BLaER1 treated with 17β-estradiol and CSF1 and Interleukin-3, amounts not matched to agents 10 nM and 100 nM (cell line): ENCODE results near the gene LRRC15.
A peak's percentile ranks its signal among the peaks of the same experiment; 100 is the strongest.

Experiments
- H3K27ac ChIP-seq, 11 experiments: shearing (Covaris generic); formaldehyde crosslinking; 2 replicates each; pipeline ENCODE4 v1.8.1; 2022
- H3K27me3 ChIP-seq, 11 experiments: shearing (Covaris generic); formaldehyde crosslinking; 2 replicates each; pipeline ENCODE4 v1.8.1; 2022
- H3K36me3 ChIP-seq, 11 experiments: shearing (Covaris generic); formaldehyde crosslinking; 2 replicates each; pipeline ENCODE4 v1.8.1; 2022
- H3K4me1 ChIP-seq, 10 experiments: shearing (Covaris generic); formaldehyde crosslinking; 2 replicates each; pipeline ENCODE4 v1.8.1; 2022
- H3K4me2 ChIP-seq, 11 experiments: shearing (Covaris generic); formaldehyde crosslinking; 2 replicates each; pipeline ENCODE4 v1.8.1; 2022
- H3K4me3 ChIP-seq, 10 experiments: shearing (Covaris generic); formaldehyde crosslinking; 2 replicates each; pipeline ENCODE4 v1.8.1; 2022
- H3K9ac ChIP-seq, 11 experiments: shearing (Covaris generic); formaldehyde crosslinking; 2 replicates each; pipeline ENCODE4 v1.8.1; 2022
- H3K9me3 ChIP-seq, 11 experiments: shearing (Covaris generic); formaldehyde crosslinking; replicated peaks in 1 of 11; 2 replicates each; pipeline ENCODE4 v1.8.1; 2022
- H4K20me1 ChIP-seq, 11 experiments: shearing (Covaris generic); formaldehyde crosslinking; 2 replicates each; pipeline ENCODE4 v1.8.1; 2022
- Cebpa-rat ChIP-seq, 11 experiments: shearing (Covaris generic); IDR thresholded peaks; 2 replicates each; pipeline ENCODE4 v1.8.1; 2022

Gene LRRC15

GRCh38 chr3:194326192-194326967, 43.2 kb downstream of the LRRC15 start:
- no peak overlapping the region for H3K9ac ChIP-seq
- H3K27ac ChIP-seq = no peak overlapping the region
- peaks cover 0 to 21% (median 7%) of the 10 kb centered on the region in 11 experiments; a peak in 9 of 22 replicates for H3K9me3 ChIP-seq
- no peak overlapping the region for H3K4me2 ChIP-seq
- H3K4me3 ChIP-seq = no peak overlapping the region
- no peak for TF ChIP-seq Cebpa-rat (IDR thresholded peaks at IDR 0.05)
- no peaks in the 10 kb centered on the region for H4K20me1 ChIP-seq
- peaks cover 0 to 8% (median 0%) of the 10 kb centered on the region in 11 experiments; a peak in 4 of 22 replicates for H3K27me3 ChIP-seq
- peaks cover 8 to 29% (median 16%) of the 10 kb centered on the region in 10 experiments; a peak in 19 of 20 replicates for H3K4me1 ChIP-seq
- no peaks in the 10 kb centered on the region for H3K36me3 ChIP-seq

DNA sequence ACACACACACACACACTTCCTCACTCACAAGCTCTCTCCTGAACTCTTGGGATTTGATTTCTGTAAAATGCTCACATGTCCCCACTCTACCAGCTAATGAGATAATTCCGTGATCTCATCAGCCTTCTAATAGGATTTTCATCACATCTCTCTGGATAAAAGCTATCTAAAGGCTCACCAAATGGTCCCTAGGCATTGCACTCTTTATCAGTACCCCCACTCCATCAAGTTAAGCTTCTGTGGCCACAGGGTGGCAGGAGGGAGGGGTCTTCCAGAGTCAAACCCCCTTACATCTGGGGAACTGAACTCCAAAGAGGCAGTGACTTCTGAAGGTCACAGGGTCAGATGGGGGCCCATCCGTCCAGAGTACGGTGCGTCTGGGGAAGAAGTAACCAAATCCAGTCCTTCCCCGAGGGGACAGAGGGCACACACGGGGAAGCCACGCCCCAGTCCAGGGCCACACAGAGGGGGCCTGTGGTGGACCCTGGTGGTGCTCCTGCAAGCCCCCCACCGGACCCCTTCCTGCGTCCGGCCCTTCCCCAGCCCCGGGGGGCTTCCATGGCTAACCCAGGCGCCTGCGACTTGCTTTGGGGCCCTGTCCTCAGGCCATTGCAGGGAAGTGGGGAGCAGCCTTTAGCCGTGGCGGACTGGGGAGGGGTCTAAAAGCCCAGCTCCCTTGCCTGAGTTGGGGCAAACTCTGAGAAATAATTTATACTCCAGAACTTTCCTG, 44.0 kb downstream of the LRRC15 start:
- Histone ChIP-seq H3K27ac (no peak overlapping the region), H3K4me1 (peaks cover 4 to 24% (median 12%) of the 10 kb centered on the region in 10 experiments; a peak in 18 of 20 replicates), H3K9me3 (peaks cover 0 to 21% (median 7%) of the 10 kb centered on the region in 11 experiments; a peak in 9 of 22 replicates), H3K9ac (no peak overlapping the region), H3K36me3 (no peaks in the 10 kb centered on the region), H3K27me3 (peaks cover 0 to 7% (median 0%) of the 10 kb centered on the region in 11 experiments; a peak in 2 of 22 replicates), H3K4me2 (no peak overlapping the region), H4K20me1 (no peaks in the 10 kb centered on the region), H3K4me3 (no peak overlapping the region)
- no peak for TF ChIP-seq Cebpa-rat (IDR thresholded peaks at IDR 0.05)

DNA sequence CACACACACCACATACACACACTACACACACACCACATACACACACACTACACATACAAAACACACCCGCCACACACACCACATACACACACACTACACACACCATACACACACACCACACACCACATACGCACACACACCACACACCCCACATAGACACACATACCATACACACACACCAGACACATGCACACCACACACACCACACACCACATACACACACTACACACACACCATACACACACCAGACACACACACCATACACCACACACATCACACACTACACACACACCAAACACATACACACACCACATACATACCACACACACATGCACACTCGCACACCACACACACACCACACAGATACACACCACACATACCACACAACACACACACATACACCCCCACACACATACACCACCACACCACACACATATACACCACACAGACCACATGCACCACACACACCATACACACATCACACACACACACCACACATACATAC, 44.7 kb downstream of the LRRC15 start:
- H3K9me3 ChIP-seq = peaks cover 2 to 25% (median 12%) of the 10 kb centered on the region in 11 experiments; a peak in 19 of 22 replicates

GRCh38 chr3:194323785-194324735, 45.5 kb downstream of the LRRC15 start:
- no peak overlapping the region for H3K4me3 ChIP-seq
- TF ChIP-seq Cebpa-rat (IDR thresholded peaks at IDR 0.05) = no peak
- peak overlapping the region in 9 of 11 experiments; percentile 3 to 48 (median 27); a peak in 13 of 22 replicates for H3K4me2 ChIP-seq
- no peaks in the 10 kb centered on the region for H3K36me3 ChIP-seq
- H3K27ac ChIP-seq = no peak overlapping the region
- no peaks in the 10 kb centered on the region for H4K20me1 ChIP-seq
- H3K27me3 ChIP-seq = peaks cover 0 to 7% (median 0%) of the 10 kb centered on the region in 11 experiments; a peak in 2 of 22 replicates
- no peak overlapping the region for H3K9ac ChIP-seq
- H3K4me1 ChIP-seq = peaks cover 0 to 17% (median 7%) of the 10 kb centered on the region in 10 experiments; a peak in 8 of 20 replicates
- H3K9me3 ChIP-seq = peaks cover 11 to 33% (median 21%) of the 10 kb centered on the region in 11 experiments

More for the DNA sequence above, 44.7 kb downstream of the LRRC15 start:
- no peak for TF ChIP-seq Cebpa-rat (IDR thresholded peaks at IDR 0.05)
- Histone ChIP-seq H3K4me2 (peak overlapping the region in 2 of 11 experiments; percentile 18 to 27; a peak in 2 of 22 replicates), H3K27me3 (peaks cover 0 to 7% (median 0%) of the 10 kb centered on the region in 11 experiments; a peak in 2 of 22 replicates), H3K27ac (no peak overlapping the region), H4K20me1 (no peaks in the 10 kb centered on the region), H3K4me1 (peaks cover 0 to 17% (median 7%) of the 10 kb centered on the region in 10 experiments; a peak in 8 of 20 replicates), H3K9ac (no peak overlapping the region), H3K36me3 (no peaks in the 10 kb centered on the region), H3K4me3 (no peak overlapping the region)

- Histone ChIP-seq H3K9me3 (peaks cover 22 to 47% (median 34%) of the 10 kb centered on the region in 11 experiments), H4K20me1 (no peaks in the 10 kb centered on the region), H3K9ac (no peak overlapping the region), H3K4me3 (no peak overlapping the region), H3K27ac (no peak overlapping the region), H3K4me1 (peaks cover 0 to 17% (median 7%) of the 10 kb centered on the region in 10 experiments; a peak in 8 of 20 replicates), H3K27me3 (peaks cover 0 to under 1% (median 0%) of the 10 kb centered on the region in 11 experiments; a peak in 1 of 22 replicates), H3K36me3 (no peaks in the 10 kb centered on the region; a peak in 2 of 22 replicates), H3K4me2 (peak overlapping the region in 1 of 11 experiments; percentile 3; a peak in 1 of 22 replicates)
- TF ChIP-seq Cebpa-rat (IDR thresholded peaks at IDR 0.05) = no peak
Measured at GRCh38 chr3:194322678-194323211, 46.8 kb downstream of the LRRC15 start.

- H3K4me1 ChIP-seq = peaks cover 0 to 17% (median 7%) of the 10 kb centered on the region in 10 experiments; a peak in 8 of 20 replicates
- peaks cover 22 to 48% (median 34%) of the 10 kb centered on the region in 11 experiments for H3K9me3 ChIP-seq
- peak overlapping the region in 1 of 11 experiments; percentile 3; a peak in 1 of 22 replicates for H3K4me2 ChIP-seq
- H3K36me3 ChIP-seq = no peaks in the 10 kb centered on the region; a peak in 2 of 22 replicates
- no peak overlapping the region for H3K4me3 ChIP-seq
- no peak overlapping the region for H3K9ac ChIP-seq
- H3K27ac ChIP-seq = no peak overlapping the region
- H4K20me1 ChIP-seq = no peaks in the 10 kb centered on the region
- H3K27me3 ChIP-seq = peaks cover 0 to 4% (median 0%) of the 10 kb centered on the region in 11 experiments; a peak in 7 of 22 replicates
- no peak for TF ChIP-seq Cebpa-rat (IDR thresholded peaks at IDR 0.05)
Measured at GRCh38 chr3:194321693-194322640, 47.6 kb downstream of the LRRC15 start.

GRCh38 chr3:194320744-194321243, 48.7 kb downstream of the LRRC15 start:
- Histone ChIP-seq H3K4me1 (peaks cover 0 to 19% (median 9%) of the 10 kb centered on the region in 10 experiments; a peak in 8 of 20 replicates), H3K4me3 (no peak overlapping the region), H3K9ac (no peak overlapping the region), H3K27me3 (peaks cover 0 to 16% (median 10%) of the 10 kb centered on the region in 11 experiments; a peak in 12 of 22 replicates), H3K36me3 (no peaks in the 10 kb centered on the region; a peak in 2 of 22 replicates), H3K27ac (no peak overlapping the region), H3K4me2 (no peak overlapping the region), H3K9me3 (peaks cover 22 to 38% (median 25%) of the 10 kb centered on the region in 11 experiments), H4K20me1 (no peaks in the 10 kb centered on the region)
- TF ChIP-seq Cebpa-rat (IDR thresholded peaks at IDR 0.05) = no peak
